DND-41 (cell line): Measurements from ENCODE around the gene CDH20.

Source experiments
- ATAC-seq: fragments of 200-7000 bp; cut with Tn5 transposase; 3 replicates; pipeline ENCODE4 v1.9.1; 2021; ENCODE audit warnings: low read depth; ENCODE audit not compliant: insufficient read depth
- DNase-seq: peaks from one replicate; pipeline ENCODE4 v3.0.0-alpha.2; 2020
- H2AFZ ChIP-seq: 2 replicates; pipeline ENCODE4 v1.6.0; 2012; ENCODE audit warnings: low read depth, low read length
- H3K27ac ChIP-seq: 2 replicates; pipeline ENCODE4 v1.5.1; 2012; ENCODE audit warnings: low read length, inconsistent platforms
- H3K27me3 ChIP-seq: fragments of 200-600 bp; sonication (generic); 2 replicates; pipeline ENCODE4 v1.6.0; 2012; ENCODE audit warnings: low read length, mild to moderate bottlenecking, inconsistent platforms; ENCODE audit not compliant: insufficient read depth, poor library complexity
- H3K36me3 ChIP-seq: 2 replicates; pipeline ENCODE4 v1.5.1; 2012; ENCODE audit warnings: low read length, inconsistent platforms; ENCODE audit not compliant: insufficient read depth
- H3K4me1 ChIP-seq: 2 replicates; pipeline ENCODE4 v1.5.1; 2012; ENCODE audit warnings: mild to moderate bottlenecking, low read length; ENCODE audit not compliant: insufficient read depth
- H3K4me2 ChIP-seq: 2 replicates; pipeline ENCODE4 v1.6.0; 2012; ENCODE audit warnings: mild to moderate bottlenecking, moderate library complexity, low read length, inconsistent platforms; ENCODE audit not compliant: insufficient read depth
- H3K4me3 ChIP-seq, 2 experiments: fragments of 200-600 bp in 1 of 2; shearing (Covaris generic) in 1 of 2; 2 replicates each; pipeline ENCODE4 v1.5.1; 2012 to 2016; ENCODE audit warnings: inconsistent platforms in 2 of 2, low read length in 2 of 2, mild to moderate bottlenecking in 2 of 2, low read depth in 1 of 2, moderate library complexity in 1 of 2
- H3K79me2 ChIP-seq: 2 replicates; pipeline ENCODE4 v1.6.0; 2012; ENCODE audit warnings: low read length, inconsistent platforms; ENCODE audit not compliant: insufficient read depth
- H3K9ac ChIP-seq: 2 replicates; pipeline ENCODE4 v1.6.0; 2012; ENCODE audit warnings: low read depth, mild to moderate bottlenecking, inconsistent platforms, low read length, moderate library complexity
- H3K9me3 ChIP-seq: 2 replicates; pipeline ENCODE4 v1.5.1; 2012; ENCODE audit warnings: low read length, moderate library complexity, mild to moderate bottlenecking, inconsistent platforms; ENCODE audit not compliant: insufficient read depth, severe bottlenecking
- H4K20me1 ChIP-seq: 2 replicates; pipeline ENCODE4 v1.6.0; 2012; ENCODE audit warnings: low read length; ENCODE audit not compliant: insufficient read depth
- CTCF ChIP-seq: IDR thresholded peaks from 2 replicates; pipeline ENCODE4 v1.5.1; 2012; ENCODE audit warnings: borderline replicate concordance, low read length, moderate library complexity, mild to moderate bottlenecking; ENCODE audit not compliant: poor library complexity, severe bottlenecking; ENCODE audit errors: extremely low read depth
- EZH2 ChIP-seq: IDR thresholded peaks from 3 replicates; pipeline ENCODE4 v1.6.1; 2012; ENCODE audit warnings: borderline replicate concordance, low read depth, mild to moderate bottlenecking, moderate library complexity, low read length, inconsistent platforms; ENCODE audit not compliant: severe bottlenecking

The CDH20 gene

GRCh38 chr18:61554117-61554776, 221.0 kb downstream of the CDH20 start:
- Histone ChIP-seq H3K36me3 (no peaks in the 10 kb centered on the region), H3K4me2 (no peak overlapping the region), H3K79me2 (no peaks in the 10 kb centered on the region), H3K4me1 (0 out of 2 replicates have a peak, but pooled peaks cover 5% of the 10 kb centered on the region), H4K20me1 (no peaks in the 10 kb centered on the region), H2AFZ (no peak overlapping the region), H3K9ac (no peak overlapping the region), H3K9me3 (no peaks in the 10 kb centered on the region), H3K27ac (no peak overlapping the region), H3K4me3 (no peak overlapping the region), H3K27me3 (no peaks in the 10 kb centered on the region)
- ATAC-seq = no peak
- DNase-seq = no peak
- TF ChIP-seq CTCF (no peak), EZH2 (no peak)

GRCh38 chr18:61554946-61555361, 221.7 kb downstream of the CDH20 start:
- Histone ChIP-seq H4K20me1 (no peaks in the 10 kb centered on the region), H3K9ac (no peak overlapping the region), H3K4me2 (no peak overlapping the region), H3K79me2 (no peaks in the 10 kb centered on the region), H3K4me1 (0 out of 2 replicates have a peak, but pooled peaks cover 5% of the 10 kb centered on the region), H2AFZ (no peak overlapping the region), H3K4me3 (no peak overlapping the region), H3K27ac (no peak overlapping the region), H3K27me3 (no peaks in the 10 kb centered on the region), H3K9me3 (no peaks in the 10 kb centered on the region), H3K36me3 (no peaks in the 10 kb centered on the region)
- TF ChIP-seq CTCF (no peak), EZH2 (no peak)
- DNase-seq = no peak
- no peak for ATAC-seq

- no peak for ATAC-seq
- Histone ChIP-seq H3K4me1 (0 out of 2 replicates have a peak, but pooled peaks cover 5% of the 10 kb centered on the region), H3K4me2 (no peak overlapping the region)
These were observed 223.1 kb downstream of the CDH20 start for GRCh38 chr18:61556316-61556715.

More at GRCh38 chr18:61556316-61556715, 223.1 kb downstream of the CDH20 start:
- no peaks in the 10 kb centered on the region for H3K27me3 ChIP-seq
- no peak overlapping the region for H3K27ac ChIP-seq
- H3K9me3 ChIP-seq = no peaks in the 10 kb centered on the region
- H3K79me2 ChIP-seq = no peaks in the 10 kb centered on the region
- no peak overlapping the region for H2AFZ ChIP-seq
- no peaks in the 10 kb centered on the region for H3K36me3 ChIP-seq
- no peak for DNase-seq
- no peaks in the 10 kb centered on the region for H4K20me1 ChIP-seq
- no peak overlapping the region for H3K9ac ChIP-seq
- no peak overlapping the region for H3K4me3 ChIP-seq
- TF ChIP-seq EZH2 (no peak), CTCF (no peak)
